ENCODE results near the gene ZNF605. TPM values are rescaled to one million over a fixed set of nuclear protein-coding genes. Genes with fewer than 3 reads are reported as not detected.
"Not testable (repeated sequence)": the region's sequence is repeated elsewhere in the genome, so short reads cannot be mapped to it uniquely, and the experiment has no call there.

Gene ZNF605
- total RNA-seq, 4 donors from 2014 or later = 3.2 to 10.1 (median 5.1) TPM

GRCh38 chr12:132963947-132964346, 7.8 kb upstream of the ZNF605 start:
- DNase-seq; H3K27ac ChIP-seq; H3K4me3 ChIP-seq; intact Hi-C loops (cut with DNase I); H3K27me3 ChIP-seq; H3K4me1 ChIP-seq: not testable (repeated sequence)
- Histone ChIP-seq H3K9me3 (peaks cover 0 to 79% (median 36%) of the 10 kb centered on the region in 3 donors), H3K36me3 (peaks cover 0 to 46% (median 0%) of the 10 kb centered on the region in 3 donors)
- WGBS, 2 donors = 64 to 78% methylated on average over 9 to 10 of the region's 10 CpGs
- TF ChIP-seq CTCF (IDR thresholded peaks at IDR 0.05) = peak in 2 of 6 experiments; percentile 5 to 23

DNA sequence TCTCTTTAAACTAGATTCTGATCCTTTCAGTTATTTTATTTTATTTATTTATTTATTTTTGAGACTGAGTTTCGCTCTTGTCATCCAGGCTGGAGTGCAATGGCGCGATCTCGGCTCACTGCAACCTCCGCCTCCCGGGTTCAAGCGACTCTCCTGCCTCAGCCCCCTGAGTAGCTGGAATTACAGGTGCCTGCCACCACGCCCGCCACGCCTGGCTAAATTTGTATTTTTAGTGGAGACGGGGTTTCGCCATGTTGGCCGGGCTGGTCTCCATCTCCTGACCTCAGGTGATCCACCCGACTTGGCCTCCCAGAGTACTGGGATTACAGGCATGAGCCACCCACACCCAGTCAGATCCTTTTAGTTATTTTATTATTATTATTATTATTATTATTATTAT, 5.7 kb upstream of the ZNF605 start:
- Histone ChIP-seq H3K9me3 (peaks cover 0 to 63% (median 19%) of the 10 kb centered on the region in 3 donors), H3K36me3 (peaks cover 0 to 35% (median 0%) of the 10 kb centered on the region in 3 donors)
- H3K4me1 ChIP-seq; H3K27ac ChIP-seq; DNase-seq; H3K4me3 ChIP-seq; intact Hi-C loops (cut with DNase I); H3K27me3 ChIP-seq: not testable (repeated sequence)
- 96% methylated on average over 12 to 14 of the region's 14 CpGs for WGBS, 2 donors

- Histone ChIP-seq H3K27ac (peak overlapping the region; percentile 88 to 97 (median 94)), H3K36me3 (peaks cover 0 to 20% (median 0%) of the 10 kb centered on the region in 3 donors), H3K9me3 (peaks cover 0 to 40% (median 34%) of the 10 kb centered on the region in 3 donors), H3K27me3 (no peaks in the 10 kb centered on the region), H3K4me3 (peak overlapping the region; percentile 74 to 100 (median 90)), H3K4me1 (peaks cover 0 to 24% (median 13%) of the 10 kb centered on the region in 3 donors)
- no peak for TF ChIP-seq POLR2A (IDR thresholded peaks at IDR 0.05)
- TF ChIP-seq CTCF (IDR thresholded peaks at IDR 0.05) = no peak
- no peak for DNase-seq
- intact Hi-C loops (cut with DNase I) = no loop called here
- WGBS, 2 donors = 20 to 32% methylated on average over 16 to 22 of the region's 39 CpGs
Measured at GRCh38 chr12:132955094-132956010, 754 bp downstream of the ZNF605 start.

DNA sequence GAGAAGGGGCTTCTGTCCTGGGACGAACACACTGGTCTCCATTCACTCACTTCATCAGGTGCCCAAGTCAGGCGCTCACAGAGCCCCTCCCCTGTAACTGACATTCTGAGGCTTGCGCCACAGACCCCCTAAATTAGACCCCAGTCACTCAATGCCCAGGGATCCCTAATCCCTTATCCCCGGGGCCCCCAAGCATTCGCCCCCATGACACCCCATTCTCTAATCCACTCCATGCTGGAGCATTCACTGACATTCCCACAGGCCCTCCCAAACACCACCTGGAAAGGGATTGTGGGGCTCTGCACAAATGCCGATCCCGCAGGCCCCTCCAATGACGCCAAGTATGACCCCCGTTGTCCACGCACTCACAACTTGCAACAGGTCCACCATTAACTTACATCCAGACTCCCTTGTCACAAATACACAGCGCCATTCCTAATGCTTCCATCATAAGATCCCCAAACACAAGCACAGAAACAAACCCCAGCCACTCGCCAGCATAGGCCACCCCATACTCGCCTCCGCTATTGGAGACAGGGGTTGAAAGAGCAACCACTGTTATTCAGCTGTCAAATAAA, 1.5 kb downstream of the ZNF605 start:
- H3K27ac ChIP-seq = peak overlapping the region in 3 of 4 donors; percentile 88 to 94 (median 94)

DNA sequence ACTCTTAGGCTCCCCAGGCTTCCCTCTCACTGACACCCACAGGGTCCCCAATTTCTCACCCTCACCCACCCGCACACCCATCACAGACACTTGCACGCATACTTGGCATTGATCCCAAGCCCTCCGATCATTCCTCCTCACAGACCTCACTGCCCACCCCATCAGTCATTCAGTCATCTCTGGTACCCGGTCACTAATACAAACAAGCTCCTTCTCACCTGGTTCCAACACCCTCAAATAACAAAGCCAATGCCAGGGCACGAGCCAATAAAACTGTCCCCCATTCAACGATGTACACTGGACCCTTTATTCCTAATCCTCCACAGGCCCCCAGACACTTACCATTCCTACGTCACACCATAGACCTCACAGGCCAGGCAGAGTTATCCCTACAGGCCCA, 2.3 kb downstream of the ZNF605 start:
- Histone ChIP-seq H3K27me3 (no peaks in the 10 kb centered on the region), H3K4me3 (no peak overlapping the region), H3K36me3 (peaks cover 0 to 36% (median 11%) of the 10 kb centered on the region in 3 donors), H3K27ac (no peak overlapping the region), H3K4me1 (peaks cover 0 to 24% (median 13%) of the 10 kb centered on the region in 3 donors), H3K9me3 (peaks cover 0 to 55% (median 50%) of the 10 kb centered on the region in 3 donors)
- no peak for TF ChIP-seq POLR2A (IDR thresholded peaks at IDR 0.05)
- TF ChIP-seq CTCF (IDR thresholded peaks at IDR 0.05) = no peak
- DNase-seq = no peak
- intact Hi-C loops (cut with DNase I) = no loop called here
- 96 to 99% methylated on average over 7 of the region's 7 CpGs for WGBS, 2 donors

More for the DNA sequence above, 1.5 kb downstream of the ZNF605 start:
- TF ChIP-seq CTCF (IDR thresholded peaks at IDR 0.05) (no peak), POLR2A (IDR thresholded peaks at IDR 0.05) (no peak)
- Histone ChIP-seq H3K27me3 (no peaks in the 10 kb centered on the region), H3K4me3 (peak overlapping the region in 3 of 4 donors; percentile 74 to 100 (median 91)), H3K9me3 (peaks cover 0 to 48% (median 42%) of the 10 kb centered on the region in 3 donors), H3K4me1 (peaks cover 0 to 24% (median 13%) of the 10 kb centered on the region in 3 donors), H3K36me3 (peaks cover 0 to 28% (median 6%) of the 10 kb centered on the region in 3 donors)
- WGBS, 2 donors = 86 to 87% methylated on average over 12 to 14 of the region's 14 CpGs
- DNase-seq = no peak
- intact Hi-C loops (cut with DNase I) = no loop called here

All from esophagus squamous epithelium (tissue), 5 donors.